MV-4-11 (cell line): ENCODE results near the gene WNT4.

Source experiments
- DNase-seq: peaks from one replicate; lab custom pipeline; 2025; lab: John Stamatoyannopoulos, UW

WNT4 gene

DNA sequence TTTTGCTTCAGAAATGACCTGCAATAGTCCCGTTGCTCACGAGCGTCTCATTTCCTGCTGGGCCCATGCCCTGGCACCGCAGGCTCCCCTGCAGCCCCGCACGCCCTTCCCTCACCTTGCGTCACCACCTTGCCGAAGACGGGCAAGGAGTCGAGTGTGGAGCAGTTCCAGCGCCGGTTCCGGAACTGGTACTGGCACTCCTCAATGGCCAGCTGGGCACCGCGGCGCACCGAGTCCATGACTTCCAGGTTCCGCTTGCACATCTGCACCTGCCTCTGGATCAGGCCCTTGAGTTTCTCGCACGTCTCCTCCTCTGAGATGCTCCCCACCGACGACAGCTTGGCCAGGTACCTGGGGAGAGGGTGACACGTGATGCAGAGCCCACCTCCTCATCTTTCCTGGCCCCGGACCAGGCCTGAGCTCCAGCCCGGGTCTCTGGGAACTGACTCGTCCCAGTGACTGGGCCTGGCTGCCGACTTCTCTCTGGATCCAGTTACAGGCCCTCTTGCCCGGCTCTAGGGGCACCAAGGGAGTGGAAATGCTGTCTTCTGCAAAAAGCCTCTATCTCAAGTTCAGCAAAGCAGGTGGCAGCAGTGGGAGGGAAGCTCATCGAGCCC lies 13.3 kb downstream of the WNT4 start:
- no peak for DNase-seq

- no peak for DNase-seq
Measured at GRCh38 chr1:22128392-22128791, 14.5 kb downstream of the WNT4 start.

- no peak for DNase-seq
Measured at GRCh38 chr1:22127731-22128130, 15.2 kb downstream of the WNT4 start.

DNA sequence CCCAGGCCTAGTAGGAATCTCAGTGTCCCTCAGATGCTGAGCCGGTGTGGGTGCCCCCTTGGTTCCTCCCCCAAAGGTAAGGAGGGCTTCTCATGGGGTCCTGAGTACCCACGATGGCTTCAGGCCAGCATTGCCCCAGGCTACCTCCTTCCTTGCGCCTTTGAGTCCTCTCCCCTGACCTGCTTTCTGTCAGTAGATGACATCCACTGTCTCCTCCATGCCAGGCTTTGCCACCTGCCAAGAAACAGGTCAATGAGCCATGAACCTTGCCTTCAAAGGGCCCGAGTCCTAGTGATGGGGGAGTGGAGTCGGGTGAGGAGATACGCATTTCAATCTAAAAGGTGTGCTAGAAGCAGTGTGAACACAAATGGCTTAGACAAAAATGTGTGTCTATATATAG lies 15.6 kb downstream of the WNT4 start:
- no peak for DNase-seq

- DNase-seq = no peak
Measured at GRCh38 chr1:22126531-22126930, 16.4 kb downstream of the WNT4 start.

DNA sequence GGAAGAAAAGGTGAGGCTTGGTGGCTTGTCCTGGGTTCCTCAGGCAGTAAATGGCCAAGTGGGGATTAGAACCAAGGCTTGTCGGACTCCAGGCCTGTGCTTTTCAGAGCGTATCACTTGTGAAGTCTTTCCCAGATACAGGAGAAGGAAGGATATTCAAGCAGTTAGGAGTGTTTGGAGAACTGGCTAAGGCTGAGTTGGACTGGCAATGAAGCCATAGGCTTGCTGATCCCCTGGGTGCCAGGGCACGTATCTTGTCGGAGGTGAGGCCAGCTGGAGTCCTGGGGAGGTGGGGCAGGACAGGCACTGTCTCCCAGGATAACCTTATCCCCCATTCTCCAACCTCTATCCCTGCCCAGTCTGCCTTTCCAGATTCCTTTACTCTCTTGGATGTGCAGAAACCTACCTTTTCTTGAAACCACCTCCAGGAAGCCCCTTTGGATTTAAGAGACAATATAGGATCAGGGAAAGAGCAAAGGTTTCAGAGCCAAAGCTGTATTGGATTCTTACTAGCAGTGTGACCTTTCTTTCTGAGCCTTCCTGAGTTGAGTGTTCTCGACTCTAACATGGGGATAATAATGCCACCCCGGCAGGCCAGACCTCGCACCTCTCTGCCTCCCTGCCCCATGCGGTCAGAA lies 18.2 kb downstream of the WNT4 start:
- DNase-seq = no peak

GRCh38 chr1:22123901-22124404 lies 18.9 kb downstream of the WNT4 start:
- no peak for DNase-seq

- DNase-seq = no peak
Measured at GRCh38 chr1:22123071-22123390, 19.9 kb downstream of the WNT4 start.

- DNase-seq = no peak
Measured at GRCh38 chr1:22122273-22123070, 20.4 kb downstream of the WNT4 start.

- DNase-seq = no peak
Measured at GRCh38 chr1:22121421-22121911, 21.4 kb downstream of the WNT4 start.

GRCh38 chr1:22120469-22120790 lies 22.5 kb downstream of the WNT4 start:
- no peak for DNase-seq

DNA sequence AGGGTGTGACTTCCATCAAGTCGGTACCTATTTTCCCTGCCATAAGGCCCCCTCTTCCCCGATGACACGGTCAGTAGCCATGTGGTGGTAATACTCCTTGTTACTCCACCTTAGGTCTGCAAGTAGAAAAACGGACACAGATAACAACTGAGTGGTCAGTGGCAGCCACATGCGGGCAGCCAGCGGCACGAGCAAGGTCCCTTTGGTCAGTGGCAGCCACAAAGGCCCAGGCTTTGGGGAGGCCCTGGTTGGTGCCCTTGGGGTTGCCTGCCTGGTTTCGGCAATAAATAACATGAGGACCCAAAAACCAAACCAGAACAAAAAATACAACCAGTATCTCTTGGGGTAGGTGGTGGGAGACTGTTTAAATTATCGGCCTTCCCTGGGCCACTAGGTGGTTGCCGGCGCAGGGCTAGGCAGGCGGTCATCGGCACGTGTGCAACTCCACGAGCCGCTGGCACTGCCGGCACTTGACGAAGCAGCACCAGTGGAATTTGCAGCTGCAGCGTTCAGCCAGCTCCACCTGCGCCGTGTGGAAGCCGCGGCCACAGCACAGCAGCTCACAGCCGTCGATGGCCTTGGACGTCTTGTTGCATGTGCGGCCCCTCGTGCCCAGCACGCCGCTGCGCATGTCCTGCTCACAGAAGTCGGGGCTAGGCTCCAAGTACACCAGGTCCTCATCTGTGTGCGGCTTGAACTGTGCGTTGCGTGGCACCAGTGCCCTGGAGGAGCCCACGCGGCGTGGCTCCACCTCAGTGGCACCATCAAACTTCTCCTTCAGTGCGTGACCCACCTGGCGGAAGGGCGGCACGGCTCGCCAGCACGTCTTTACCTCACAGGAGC lies 23.1 kb downstream of the WNT4 start:
- no peak for DNase-seq

DNA sequence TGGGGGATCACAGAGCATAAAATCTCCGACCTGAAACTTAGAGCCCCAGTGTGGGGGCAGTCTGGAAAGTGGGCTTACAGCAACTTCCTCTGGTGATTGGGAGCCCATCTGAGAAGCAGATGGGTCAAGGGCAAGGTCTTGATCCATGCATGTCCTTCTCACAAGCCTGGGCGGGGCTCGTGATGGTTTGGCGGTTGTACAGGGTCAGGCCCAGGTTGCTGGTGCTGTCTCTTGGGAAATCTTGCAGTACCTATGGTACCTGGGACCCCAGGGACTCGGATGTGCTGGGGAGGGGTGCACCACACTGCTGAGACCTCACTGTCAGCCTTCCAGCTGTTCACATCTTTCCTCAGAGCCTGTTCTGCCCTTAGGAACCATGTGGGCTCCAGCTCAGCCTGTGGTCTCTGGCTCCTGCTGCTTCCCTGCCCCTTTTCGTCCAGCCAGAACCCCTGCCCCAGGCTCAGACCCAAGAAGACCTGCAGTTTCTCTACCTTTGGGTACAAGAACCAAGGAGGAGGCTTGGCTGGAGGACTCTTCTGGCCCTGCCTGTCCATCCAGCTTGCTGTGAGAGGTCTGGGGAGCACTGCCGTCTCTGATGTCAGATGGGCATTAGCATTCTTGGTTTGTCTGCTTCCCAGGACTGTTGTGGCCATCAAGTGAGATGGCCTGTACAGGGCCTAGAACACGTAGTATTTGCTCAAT lies 24.5 kb downstream of the WNT4 start:
- DNase-seq = no peak

DNA sequence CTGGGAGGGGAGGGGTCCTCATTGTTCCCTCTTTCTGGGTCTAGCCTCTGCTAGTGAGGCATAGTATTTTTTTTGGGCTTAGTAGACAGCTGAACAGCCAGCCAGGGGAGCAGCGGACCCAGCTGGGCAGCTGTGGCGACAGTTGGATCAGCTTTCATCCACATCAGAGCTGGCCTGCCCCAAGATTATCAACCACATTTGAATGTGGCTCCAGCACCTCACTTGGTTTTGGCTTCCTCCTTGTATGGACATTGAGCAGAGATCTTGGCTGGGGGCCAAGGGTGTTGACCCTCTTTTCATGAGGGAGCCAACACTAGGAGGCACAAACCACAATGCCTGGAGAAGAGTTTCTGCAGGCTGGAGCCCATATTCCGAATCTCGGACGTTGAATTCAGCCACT lies 25.0 kb downstream of the WNT4 start:
- no peak for DNase-seq

- DNase-seq = no peak
Measured at GRCh38 chr1:22117238-22117637, 25.7 kb downstream of the WNT4 start.

DNA sequence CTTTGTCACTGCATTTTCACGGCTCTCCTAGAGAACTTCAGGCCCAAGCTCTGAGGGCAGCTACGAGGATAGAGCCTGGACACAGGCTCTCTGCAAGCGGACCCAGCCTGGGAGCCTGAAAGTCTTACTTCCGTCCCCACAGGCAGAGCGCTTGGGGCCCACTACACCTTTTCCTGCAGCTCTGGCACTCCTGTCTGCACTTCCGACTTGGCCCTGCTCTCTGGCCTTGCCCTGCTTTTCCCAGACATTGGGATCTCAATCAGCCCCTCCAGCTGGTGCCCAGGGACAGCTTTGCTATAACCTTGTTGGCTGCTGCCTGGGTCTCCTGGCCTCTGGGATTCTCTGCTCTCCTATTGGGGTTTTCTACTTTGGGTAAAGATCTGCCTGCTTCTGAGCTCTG lies 27.6 kb downstream of the WNT4 start:
- no peak for DNase-seq

DNA sequence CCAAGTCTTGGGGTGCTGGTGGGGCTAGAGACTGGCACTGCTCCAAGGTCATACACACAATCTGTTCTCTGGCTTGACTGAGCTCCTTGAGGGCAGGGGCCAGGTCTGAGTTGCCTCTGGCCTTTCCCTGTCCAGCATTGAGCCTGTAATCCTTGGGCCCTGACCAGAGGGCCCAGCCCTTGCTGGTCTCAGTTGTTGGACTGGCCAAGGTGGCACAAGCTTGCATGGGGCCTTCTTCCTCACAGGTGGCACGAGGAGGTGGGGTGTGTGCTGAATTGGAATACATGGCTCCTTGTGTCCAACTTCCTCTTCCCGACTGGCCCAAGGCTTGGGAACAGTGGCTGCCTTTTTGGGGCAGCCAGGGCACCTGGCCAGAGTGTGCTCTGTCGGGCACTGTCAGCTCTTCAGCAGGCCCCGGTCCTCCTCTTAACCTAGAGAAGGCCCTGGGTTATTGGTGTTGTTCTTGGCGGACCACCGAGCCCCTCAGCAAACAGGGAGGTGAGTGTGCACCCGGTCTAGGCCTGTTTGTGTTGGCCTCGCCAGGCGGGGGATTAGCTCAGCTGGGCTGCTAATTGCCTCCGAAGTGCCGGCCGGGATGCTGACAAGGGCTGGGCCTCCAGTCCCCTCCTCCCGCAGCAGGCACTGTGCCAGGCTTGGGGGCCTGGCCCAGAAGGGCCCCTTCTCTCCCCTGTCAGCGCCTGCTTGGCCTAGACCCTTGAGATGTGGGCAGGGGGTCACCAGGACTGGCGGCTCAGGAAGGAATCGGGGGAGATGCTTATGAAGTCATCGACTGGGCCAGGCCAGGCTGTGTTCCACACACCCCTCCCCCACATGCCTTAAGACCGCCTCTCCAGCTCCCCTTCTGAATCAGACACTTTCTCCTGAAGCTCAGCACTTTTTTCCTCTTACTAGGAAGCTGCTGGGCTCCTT lies 28.5 kb downstream of the WNT4 start:
- no peak for DNase-seq

- no peak for DNase-seq
Measured at GRCh38 chr1:22112554-22112953, 30.3 kb downstream of the WNT4 start.

- DNase-seq = no peak
Measured at GRCh38 chr1:22111620-22112019, 31.3 kb downstream of the WNT4 start.

- DNase-seq = no peak
Measured at GRCh38 chr1:22111115-22111514, 31.8 kb downstream of the WNT4 start.

GRCh38 chr1:22110016-22110415 lies 32.9 kb downstream of the WNT4 start:
- no peak for DNase-seq
